ENCODE data around the gene SCYGR5. TPM values are rescaled to one million over a fixed set of nuclear protein-coding genes. Genes with fewer than 3 reads are reported as not detected.

The SCYGR5 gene
- total RNA-seq, 1 experiment from 2014 or later: not detected

- H3K4me1 ChIP-seq (ENCODE audit: insufficient read depth, low read length): no peaks in the 10 kb centered on the region; the same call in none of the 2 replicates
- no CpG with 5 or more reads among the region's 10 CpGs for WGBS (ENCODE audit: extremely low coverage, insufficient read length, low lambda C conversion rate)
- no peaks in the 10 kb centered on the region for H3K23me2 ChIP-seq (ENCODE audit: insufficient read length, low read depth, low read length, poor library complexity, severe bottlenecking)
- Mint-ChIP-seq H3K36me3 (ENCODE audit: insufficient read depth in 1 of 3, low read depth in 3 of 3) (no peaks in the 10 kb centered on the region), H3K4me1 (no peaks in the 10 kb centered on the region), H3K27ac (no peak overlapping the region), H3K9me3 (no peaks in the 10 kb centered on the region), H3K4me3 (no peak overlapping the region), H3K27me3 (ENCODE audit: low read depth) (no peaks in the 10 kb centered on the region; the same call in 1 of the 2 replicates)
- no peak overlapping the region for H2BK5ac ChIP-seq (ENCODE audit: insufficient read length, low read length)
- H3T11ph ChIP-seq (ENCODE audit: low read length): no peak overlapping the region
- H2AFZ ChIP-seq (ENCODE audit: low read length): no peak overlapping the region
- TF ChIP-seq CTCF (conservative IDR thresholded peaks at IDR 0.05): no peak
- no peaks in the 10 kb centered on the region for H3K9me3 ChIP-seq (ENCODE audit: control insufficient read depth, low read depth, low read length)
- no peak overlapping the region for H3K23ac ChIP-seq (ENCODE audit: insufficient read length, low read depth, low read length)
- no peak overlapping the region for H4K91ac ChIP-seq (ENCODE audit: insufficient read length, low read depth, low read length)
- H3K79me2 ChIP-seq (ENCODE audit: insufficient read depth, low read length): no peaks in the 10 kb centered on the region
- no peaks in the 10 kb centered on the region for H4K20me1 ChIP-seq (ENCODE audit: control insufficient read depth, insufficient read depth, insufficient read length)
- H3K56ac ChIP-seq (ENCODE audit: insufficient read length, low read depth, low read length): no peak overlapping the region
- no peak overlapping the region for H3K4ac ChIP-seq (ENCODE audit: low read depth, low read length)
- H3K14ac ChIP-seq (ENCODE audit: insufficient read depth, low read length): no peak overlapping the region
- H2BK120ac ChIP-seq (ENCODE audit: low read depth, low read length, poor library complexity, severe bottlenecking): no peak overlapping the region
- no peak overlapping the region for H2BK20ac ChIP-seq (ENCODE audit: low read depth, low read length, poor library complexity, severe bottlenecking)
- no peak overlapping the region for H2AK5ac ChIP-seq (ENCODE audit: insufficient read length, low read length)
- no peak overlapping the region for H2BK15ac ChIP-seq (ENCODE audit: low read depth, low read length)
- no peaks in the 10 kb centered on the region for H3K79me1 ChIP-seq (ENCODE audit: insufficient read depth, low read depth, low read length, poor library complexity, severe bottlenecking)
- no peak overlapping the region for H3K4me2 ChIP-seq (ENCODE audit: insufficient read depth, insufficient read length, low read length)
- H3K27ac ChIP-seq (ENCODE audit: insufficient read length, low read depth, low read length): no peak overlapping the region
- no peak overlapping the region for H3K9ac ChIP-seq (ENCODE audit: extremely low read depth, insufficient read length, low read length)
- H3K18ac ChIP-seq (ENCODE audit: insufficient read length, low read depth, low read length): no peak overlapping the region
- H2BK12ac ChIP-seq (ENCODE audit: insufficient read length, low read depth, low read length): no peak overlapping the region
- no peaks in the 10 kb centered on the region for H3K27me3 ChIP-seq (ENCODE audit: insufficient read depth, low read length)
- H4K8ac ChIP-seq (replicated peaks; ENCODE audit: insufficient read length, low read depth, low read length): no peak overlapping the region
- DNase-seq: no peak
- no peak overlapping the region for H4K5ac ChIP-seq (ENCODE audit: insufficient read length, low read depth, low read length)
Observed at GRCh38 chr2:227626580-227627151, 39.9 kb upstream of the SCYGR5 start.

Measured in H9 (cell line).